SK-N-SH treated with all-trans-retinoic acid at 6 μM for 48 hours (cell line): ENCODE results near the gene EEF2.
"Not testable (repeated sequence)": the region's sequence is repeated elsewhere in the genome, so short reads cannot be mapped to it uniquely, and the experiment has no call there.

Source experiments
- ESRRG ChIP-seq: fragments of 250-450 bp; sonication (Bioruptor Pico); IDR thresholded peaks from 2 replicates; pipeline ENCODE4 v1.6.1; 2021; ENCODE audit warnings: mild to moderate bottlenecking
- RARB ChIP-seq: fragments of 250-450 bp; sonication (Bioruptor Pico); IDR thresholded peaks from 2 replicates; pipeline ENCODE4 v1.8.0; 2021; ENCODE audit warnings: mild to moderate bottlenecking, moderate library complexity
- ZFP3 ChIP-seq: fragments of 250-450 bp; sonication (Bioruptor Pico); IDR thresholded peaks from 2 replicates; pipeline ENCODE4 v1.5.0; 2020; ENCODE audit warnings: mild to moderate bottlenecking, moderate library complexity
- TF ChIP-seq, protein P1 (sequence below): fragments of 250-450 bp; sonication (Bioruptor Pico); IDR thresholded peaks from 2 replicates; pipeline ENCODE4 v1.8.0; 2021; ENCODE audit warnings: low read depth, mild to moderate bottlenecking, moderate library complexity, borderline replicate concordance
- TF ChIP-seq, protein P2 (sequence below): fragments of 250-450 bp; sonication (Bioruptor Pico); IDR thresholded peaks from 2 replicates; pipeline ENCODE4 v1.5.1; 2021; ENCODE audit warnings: mild to moderate bottlenecking, moderate library complexity

DNA sequence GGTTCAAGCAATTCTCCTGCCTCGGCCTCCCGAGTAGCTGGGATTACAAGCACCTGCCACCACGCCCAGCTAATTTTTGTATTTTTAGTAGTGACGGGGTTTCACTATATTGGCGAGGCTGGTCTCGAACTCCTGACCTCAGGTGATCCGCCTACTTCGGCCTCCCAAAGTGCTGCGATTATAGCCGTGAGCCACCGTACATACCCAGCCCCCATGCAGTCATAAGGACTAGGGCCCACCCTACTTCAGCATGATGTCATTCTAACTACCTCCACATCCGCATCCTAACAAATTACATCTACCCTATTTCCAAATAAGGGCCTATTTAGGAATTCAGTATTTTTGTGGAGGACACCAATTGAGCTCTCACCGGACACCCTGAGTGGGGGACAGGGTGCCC, 30.0 kb downstream of the EEF2 start:
- not testable (repeated sequence) for TF ChIP-seq RARB, ESRRG, ZFP3 (CRISPR knock-in tag)
- TF ChIP-seq, protein P1, sequence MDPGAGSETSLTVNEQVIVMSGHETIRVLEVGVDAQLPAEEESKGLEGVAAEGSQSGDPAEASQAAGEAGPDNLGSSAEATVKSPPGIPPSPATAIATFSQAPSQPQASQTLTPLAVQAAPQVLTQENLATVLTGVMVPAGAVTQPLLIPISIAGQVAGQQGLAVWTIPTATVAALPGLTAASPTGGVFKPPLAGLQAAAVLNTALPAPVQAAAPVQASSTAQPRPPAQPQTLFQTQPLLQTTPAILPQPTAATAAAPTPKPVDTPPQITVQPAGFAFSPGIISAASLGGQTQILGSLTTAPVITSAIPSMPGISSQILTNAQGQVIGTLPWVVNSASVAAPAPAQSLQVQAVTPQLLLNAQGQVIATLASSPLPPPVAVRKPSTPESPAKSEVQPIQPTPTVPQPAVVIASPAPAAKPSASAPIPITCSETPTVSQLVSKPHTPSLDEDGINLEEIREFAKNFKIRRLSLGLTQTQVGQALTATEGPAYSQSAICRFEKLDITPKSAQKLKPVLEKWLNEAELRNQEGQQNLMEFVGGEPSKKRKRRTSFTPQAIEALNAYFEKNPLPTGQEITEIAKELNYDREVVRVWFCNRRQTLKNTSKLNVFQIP (CRISPR knock-in tag), result not testable (repeated sequence)
- TF ChIP-seq, protein P2, sequence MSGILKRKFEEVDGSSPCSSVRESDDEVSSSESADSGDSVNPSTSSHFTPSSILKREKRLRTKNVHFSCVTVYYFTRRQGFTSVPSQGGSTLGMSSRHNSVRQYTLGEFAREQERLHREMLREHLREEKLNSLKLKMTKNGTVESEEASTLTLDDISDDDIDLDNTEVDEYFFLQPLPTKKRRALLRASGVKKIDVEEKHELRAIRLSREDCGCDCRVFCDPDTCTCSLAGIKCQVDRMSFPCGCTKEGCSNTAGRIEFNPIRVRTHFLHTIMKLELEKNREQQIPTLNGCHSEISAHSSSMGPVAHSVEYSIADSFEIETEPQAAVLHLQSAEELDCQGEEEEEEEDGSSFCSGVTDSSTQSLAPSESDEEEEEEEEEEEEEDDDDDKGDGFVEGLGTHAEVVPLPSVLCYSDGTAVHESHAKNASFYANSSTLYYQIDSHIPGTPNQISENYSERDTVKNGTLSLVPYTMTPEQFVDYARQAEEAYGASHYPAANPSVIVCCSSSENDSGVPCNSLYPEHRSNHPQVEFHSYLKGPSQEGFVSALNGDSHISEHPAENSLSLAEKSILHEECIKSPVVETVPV, result not testable (repeated sequence)
